Measurements from ENCODE around the gene CKM.

GRCh38 chr19:45344621-45345505, 22.2 kb upstream of the CKM start:
- no peak for TF ChIP-seq POLR2A (IDR thresholded peaks at IDR 0.05; ENCODE audit: low read depth, low read length)
- no peak for TF ChIP-seq POLR2AphosphoS5 (IDR thresholded peaks at IDR 0.05; ENCODE audit: low read depth, low read length)

Measured in GM12892 (cell line).